NCI-H748 treated with DMSO at 0.1 percent for 48 hours (cell line): ENCODE data around the gene ZSCAN9.

Experiments
- DNase-seq: peaks from one replicate; lab custom pipeline; 2025; lab: John Stamatoyannopoulos, UW

The ZSCAN9 gene

DNA sequence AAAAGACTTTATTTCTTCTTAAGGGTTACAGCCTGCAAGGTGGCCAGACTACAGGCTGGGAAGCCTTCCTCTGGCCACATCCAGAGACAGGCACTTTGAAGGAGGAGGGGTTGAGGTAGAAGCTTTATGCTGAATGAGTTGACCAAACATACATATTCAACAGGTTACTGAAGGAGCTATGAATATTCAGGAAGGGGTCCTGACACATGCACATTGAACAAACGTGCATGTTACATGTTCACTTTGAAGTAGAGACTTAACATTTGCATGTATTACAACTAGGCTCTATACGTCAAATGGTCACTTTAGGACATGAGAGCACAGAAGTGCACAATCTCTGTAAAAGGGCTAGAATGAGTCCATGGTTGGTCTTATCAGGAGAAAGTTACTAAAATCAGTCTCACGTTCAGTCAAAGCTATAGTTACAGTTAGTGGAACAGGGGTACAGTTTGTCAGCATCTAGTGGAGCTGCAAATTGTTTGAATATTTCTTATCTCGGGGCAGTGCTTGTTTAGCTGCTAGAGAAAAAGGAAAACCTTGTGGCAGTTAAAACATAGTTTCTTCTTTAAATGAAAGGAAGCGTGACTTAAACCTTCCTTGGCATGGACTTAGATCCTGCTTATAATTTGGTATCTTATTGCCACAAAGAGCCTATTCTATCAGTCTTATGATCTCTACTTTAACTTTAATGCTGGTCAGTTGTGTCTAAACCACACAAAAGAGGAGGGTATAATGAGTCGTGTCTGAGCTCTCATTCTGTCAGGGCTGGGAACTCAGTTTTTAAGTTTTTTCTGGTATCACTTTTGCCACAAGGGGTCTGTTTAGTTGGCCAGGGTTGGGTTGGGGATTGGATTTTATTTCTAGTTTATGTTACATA lies 4.6 kb upstream of the ZSCAN9 start:
- DNase-seq: no peak

DNA sequence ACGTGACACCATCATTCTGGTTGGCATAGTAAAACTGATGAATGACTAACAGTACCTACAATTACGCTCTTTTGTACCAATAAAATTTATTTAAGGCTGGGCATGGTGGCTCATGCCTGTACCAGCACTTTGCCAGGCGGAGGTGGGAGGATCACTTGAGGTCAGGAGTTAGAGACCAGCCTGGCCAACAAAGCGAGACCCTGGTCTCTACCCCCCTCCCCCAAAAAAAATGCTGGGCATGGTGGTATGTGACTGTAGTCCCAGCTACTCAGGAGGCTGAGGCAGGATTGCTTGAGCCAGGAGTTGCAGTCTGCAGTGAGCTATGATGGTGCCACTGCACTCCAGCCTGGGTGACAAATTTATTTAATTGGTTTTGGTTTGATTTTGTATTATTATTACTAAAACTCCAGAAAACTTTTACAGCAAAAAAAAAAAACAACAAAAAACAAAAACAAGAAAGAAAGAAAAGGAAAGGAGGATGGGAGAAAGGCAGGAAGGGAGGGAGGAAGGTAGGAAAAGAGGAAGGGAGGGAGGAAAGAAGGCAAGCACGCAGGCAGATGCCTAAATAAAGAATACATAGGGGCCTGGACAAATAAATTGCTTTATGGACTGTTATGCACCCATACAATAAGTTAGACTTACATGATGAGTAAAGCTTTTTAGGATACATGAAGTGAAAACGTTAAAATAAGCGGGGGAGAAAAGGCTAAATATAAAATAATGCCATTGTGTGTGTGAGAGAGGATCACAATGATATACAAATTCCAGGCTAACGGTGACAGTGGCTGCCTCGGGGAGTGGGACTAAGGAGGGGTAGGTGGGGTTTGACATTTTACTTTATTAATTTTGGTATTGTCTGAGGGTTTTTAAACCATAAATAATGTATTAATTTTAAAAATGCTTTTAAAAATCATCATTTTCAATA lies 682 bp upstream of the ZSCAN9 start:
- DNase-seq: no peak

- DNase-seq: no peak
Measured at GRCh38 chr6:28226460-28226859, 1.4 kb downstream of the ZSCAN9 start.

DNA sequence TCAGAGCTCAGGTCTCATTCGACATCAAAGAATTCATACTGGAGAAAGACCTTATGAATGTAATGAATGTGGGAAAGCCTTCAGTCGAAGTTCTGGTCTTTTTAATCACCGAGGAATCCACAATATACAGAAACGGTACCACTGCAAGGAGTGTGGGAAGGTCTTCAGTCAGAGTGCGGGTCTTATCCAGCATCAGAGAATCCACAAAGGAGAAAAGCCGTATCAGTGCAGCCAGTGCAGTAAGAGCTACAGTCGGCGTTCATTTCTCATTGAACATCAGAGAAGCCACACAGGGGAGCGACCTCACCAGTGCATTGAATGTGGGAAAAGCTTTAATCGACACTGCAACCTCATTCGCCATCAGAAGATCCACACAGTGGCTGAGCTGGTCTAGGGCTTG lies 7.7 kb downstream of the ZSCAN9 start:
- no peak for DNase-seq

GRCh38 chr6:28235912-28236452 lies 10.9 kb downstream of the ZSCAN9 start:
- no peak for DNase-seq

- no peak for DNase-seq
Measured at GRCh38 chr6:28239636-28240035, 14.6 kb downstream of the ZSCAN9 start.

DNA sequence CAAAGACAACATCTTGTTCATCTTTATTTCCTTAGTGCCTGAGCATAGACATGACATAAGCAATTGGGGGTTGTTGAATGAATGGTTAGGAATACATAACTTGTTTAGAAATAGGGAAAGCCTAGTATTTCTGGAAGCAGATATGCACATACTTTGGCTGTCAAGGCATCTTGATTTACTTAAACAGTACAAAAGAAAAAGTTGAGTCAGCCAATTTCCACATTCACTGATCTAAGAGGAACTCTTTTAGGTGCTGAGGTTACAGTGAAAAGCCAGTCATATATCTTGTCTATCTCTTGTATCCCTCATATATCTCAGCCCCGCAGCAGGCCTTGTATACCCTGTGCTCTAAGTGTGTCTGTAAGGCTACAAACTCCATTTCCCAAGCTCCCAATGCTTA lies 15.4 kb downstream of the ZSCAN9 start:
- no peak for DNase-seq

- no peak for DNase-seq
Measured at GRCh38 chr6:28243946-28244345, 18.9 kb downstream of the ZSCAN9 start.

- no peak for DNase-seq
Measured at GRCh38 chr6:28245206-28245941, 20.3 kb downstream of the ZSCAN9 start.

DNA sequence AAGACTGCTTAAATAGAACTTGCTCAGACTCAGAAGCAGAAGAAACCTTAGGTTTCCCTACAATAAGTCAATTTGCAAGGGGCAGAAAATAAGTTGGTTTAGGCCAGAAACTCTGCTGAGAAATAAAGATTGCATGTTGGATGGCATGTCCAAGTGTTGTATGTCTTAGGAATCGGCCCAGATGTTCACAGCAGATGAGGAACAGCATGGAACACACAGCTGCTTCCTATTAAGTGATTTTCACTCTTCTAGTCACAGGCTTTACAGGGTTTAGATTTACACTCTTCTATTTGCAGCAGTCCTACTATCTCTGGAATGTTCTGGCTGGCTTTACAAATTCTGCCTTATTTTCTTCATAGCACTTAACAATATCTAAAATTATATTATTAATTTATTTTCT lies 23.8 kb downstream of the ZSCAN9 start:
- no peak for DNase-seq

DNA sequence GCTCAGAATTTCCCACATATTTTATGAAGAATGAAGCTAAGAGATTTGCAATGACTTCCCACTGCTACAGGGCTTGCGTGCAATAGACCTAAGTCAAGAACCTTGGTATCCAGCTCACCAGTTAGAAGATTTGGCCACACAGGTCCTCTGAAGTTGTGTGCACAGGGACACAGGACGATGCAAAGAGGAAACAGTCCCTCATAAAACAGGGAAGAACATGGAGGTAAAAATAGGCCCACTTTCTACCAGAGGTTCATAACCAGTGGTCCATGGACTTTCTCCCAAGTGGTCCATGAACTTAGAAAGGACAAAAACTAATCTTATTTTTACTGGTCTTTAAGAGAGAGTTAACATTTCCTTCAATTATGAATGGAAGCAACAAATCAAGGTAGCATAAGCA lies 25.7 kb downstream of the ZSCAN9 start:
- no peak for DNase-seq

GRCh38 chr6:28251661-28252008 lies 26.6 kb downstream of the ZSCAN9 start:
- DNase-seq: no peak

GRCh38 chr6:28252009-28252975 lies 27.2 kb downstream of the ZSCAN9 start, which contains the start of gene ZKSCAN4:
Gene ZKSCAN4 (minus strand): TSS chr6:28252269. CDS start chr6:28251980, 289 bp downstream.
- peak; percentile 79 for DNase-seq

DNA sequence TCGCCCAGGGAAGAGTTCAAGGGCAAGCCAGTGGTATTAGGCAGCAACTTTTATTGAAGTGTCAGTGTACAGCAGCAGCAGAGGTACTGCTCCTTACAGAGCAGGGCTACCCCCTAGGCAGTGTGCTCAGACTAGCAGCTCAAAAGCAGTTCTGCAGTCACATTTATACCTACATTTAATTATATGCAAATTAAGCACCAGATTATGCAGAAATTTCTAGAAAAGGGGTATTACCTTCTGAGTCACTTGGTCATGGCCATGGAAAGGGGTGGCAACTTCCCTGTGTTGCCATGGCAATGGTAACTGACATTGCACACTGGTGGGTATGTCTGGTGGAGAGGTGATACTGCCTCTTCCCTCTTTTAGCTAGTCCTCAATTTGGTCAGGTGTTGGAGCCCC lies 29.0 kb downstream of the ZSCAN9 start:
- DNase-seq: no peak

DNA sequence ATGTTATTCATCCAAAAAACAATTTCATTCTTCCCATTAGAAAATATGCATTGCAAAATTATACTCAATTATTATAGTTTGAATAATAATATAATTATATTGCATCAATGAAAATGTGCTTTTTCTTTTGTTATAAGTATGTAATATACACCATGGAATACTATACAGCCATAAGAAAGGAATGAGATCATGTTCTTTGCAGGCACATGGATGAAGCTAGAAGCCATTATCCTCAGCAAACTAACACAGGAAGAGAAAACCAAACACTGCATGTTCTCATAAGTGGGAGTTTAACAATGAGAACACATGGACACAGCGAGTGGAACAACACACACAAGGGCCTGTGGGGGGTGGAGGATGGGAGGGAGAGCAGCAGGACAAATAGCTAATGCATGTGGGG lies 32.0 kb downstream of the ZSCAN9 start:
- DNase-seq: no peak

DNA sequence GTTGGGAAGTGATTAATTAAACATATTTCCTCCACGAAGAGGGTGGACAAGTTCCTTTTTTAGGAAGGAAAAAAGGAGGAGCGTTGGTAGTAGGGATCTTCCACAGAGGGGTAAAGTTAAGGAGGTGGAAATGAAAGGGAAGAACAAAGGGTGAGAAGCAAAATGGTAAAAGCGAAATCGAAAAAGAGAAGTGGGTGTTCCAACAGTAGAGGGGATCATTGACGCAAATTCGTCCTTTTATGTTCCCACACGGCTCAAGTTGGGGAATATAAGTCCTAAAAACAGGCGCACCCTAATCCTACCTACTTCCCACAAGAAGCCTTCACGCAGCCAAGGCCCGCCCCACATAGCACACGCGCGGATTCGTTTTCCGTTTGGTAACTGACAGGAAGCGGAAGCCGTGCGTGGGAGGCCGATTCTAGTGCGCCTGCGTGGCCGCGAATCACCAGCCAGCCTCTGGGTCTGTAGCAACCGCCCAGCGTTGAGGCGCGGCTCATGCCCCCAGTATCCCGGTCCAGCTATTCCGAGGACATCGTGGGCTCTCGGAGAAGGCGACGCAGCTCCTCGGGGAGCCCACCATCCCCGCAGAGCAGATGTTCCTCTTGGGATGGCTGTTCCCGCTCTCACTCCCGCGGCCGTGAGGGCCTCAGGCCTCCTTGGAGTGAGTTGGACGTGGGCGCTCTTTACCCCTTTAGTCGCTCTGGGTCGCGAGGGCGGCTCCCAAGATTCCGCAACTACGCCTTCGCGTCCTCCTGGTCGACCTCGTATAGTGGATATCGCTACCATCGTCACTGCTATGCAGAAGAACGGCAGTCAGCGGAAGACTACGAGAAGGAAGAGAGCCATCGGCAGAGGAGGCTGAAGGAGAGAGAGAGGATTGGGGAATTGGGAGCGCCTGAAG lies 34.1 kb downstream of the ZSCAN9 start, which contains the start of gene NKAPL:
TSS of gene NKAPL (plus strand) at position 421 of the 901 bp plus-strand sequence. CDS start at position 496, 75 bp downstream.
- no peak for DNase-seq

GRCh38 chr6:28263922-28264321 lies 38.8 kb downstream of the ZSCAN9 start:
- no peak for DNase-seq

DNA sequence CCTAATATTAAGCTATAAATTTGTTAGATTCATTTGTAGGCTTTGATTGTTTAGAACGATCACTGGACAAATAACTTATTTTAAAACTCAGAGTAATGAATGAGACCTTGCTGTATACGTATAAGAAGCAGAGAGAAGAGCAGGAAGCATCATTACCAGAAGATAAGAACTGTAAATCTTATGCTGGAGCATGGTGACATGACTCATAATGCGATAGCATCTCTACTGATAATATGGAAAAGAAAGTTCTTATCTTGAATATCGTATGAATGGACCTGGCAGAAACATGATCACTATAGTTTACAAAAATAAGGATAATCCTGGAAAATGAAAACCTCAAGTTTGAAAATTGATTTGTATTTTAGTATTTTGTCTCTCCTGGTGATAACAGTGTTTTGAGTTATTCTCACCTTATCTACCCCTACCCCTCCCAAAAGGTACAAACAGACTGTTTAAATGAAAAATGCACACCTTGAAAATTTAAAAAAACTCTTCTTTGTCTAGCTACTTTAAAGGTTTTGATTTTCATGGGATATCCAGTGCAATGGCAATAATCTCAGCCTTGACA lies 39.8 kb downstream of the ZSCAN9 start:
- DNase-seq: no peak

DNA sequence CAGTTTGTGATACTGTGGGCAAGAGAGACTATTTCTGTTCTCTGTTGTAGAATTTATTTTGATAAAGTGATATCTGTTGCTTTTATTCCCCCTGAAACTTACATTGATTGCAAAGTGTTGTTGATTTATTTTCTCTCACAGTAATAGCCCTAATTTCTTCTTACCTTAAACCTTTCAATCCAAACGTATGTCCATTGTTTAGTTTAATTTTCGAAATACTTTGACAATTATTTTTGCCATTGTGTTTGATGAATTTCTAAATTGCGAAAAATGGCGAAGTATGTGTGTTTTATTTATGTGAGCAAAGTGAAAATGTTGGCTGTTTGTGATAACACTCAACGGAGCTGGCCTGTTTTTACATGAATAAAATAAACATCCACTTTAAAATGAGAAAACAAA lies 41.5 kb downstream of the ZSCAN9 start:
- DNase-seq: no peak
